NCI-H82 (cell line): ENCODE results near the gene FEZ2.
A peak's percentile ranks its signal among the peaks of the same experiment; 100 is the strongest.
"Not testable (repeated sequence)": the region's sequence is repeated elsewhere in the genome, so short reads cannot be mapped to it uniquely, and the experiment has no call there.

Source experiments
- DNase-seq: peaks from one replicate; lab custom pipeline; 2025; lab: John Stamatoyannopoulos, UW

FEZ2 gene, protein sequence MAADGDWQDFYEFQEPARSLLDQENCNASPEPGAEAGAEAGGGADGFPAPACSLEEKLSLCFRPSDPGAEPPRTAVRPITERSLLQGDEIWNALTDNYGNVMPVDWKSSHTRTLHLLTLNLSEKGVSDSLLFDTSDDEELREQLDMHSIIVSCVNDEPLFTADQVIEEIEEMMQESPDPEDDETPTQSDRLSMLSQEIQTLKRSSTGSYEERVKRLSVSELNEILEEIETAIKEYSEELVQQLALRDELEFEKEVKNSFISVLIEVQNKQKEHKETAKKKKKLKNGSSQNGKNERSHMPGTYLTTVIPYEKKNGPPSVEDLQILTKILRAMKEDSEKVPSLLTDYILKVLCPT

DNA sequence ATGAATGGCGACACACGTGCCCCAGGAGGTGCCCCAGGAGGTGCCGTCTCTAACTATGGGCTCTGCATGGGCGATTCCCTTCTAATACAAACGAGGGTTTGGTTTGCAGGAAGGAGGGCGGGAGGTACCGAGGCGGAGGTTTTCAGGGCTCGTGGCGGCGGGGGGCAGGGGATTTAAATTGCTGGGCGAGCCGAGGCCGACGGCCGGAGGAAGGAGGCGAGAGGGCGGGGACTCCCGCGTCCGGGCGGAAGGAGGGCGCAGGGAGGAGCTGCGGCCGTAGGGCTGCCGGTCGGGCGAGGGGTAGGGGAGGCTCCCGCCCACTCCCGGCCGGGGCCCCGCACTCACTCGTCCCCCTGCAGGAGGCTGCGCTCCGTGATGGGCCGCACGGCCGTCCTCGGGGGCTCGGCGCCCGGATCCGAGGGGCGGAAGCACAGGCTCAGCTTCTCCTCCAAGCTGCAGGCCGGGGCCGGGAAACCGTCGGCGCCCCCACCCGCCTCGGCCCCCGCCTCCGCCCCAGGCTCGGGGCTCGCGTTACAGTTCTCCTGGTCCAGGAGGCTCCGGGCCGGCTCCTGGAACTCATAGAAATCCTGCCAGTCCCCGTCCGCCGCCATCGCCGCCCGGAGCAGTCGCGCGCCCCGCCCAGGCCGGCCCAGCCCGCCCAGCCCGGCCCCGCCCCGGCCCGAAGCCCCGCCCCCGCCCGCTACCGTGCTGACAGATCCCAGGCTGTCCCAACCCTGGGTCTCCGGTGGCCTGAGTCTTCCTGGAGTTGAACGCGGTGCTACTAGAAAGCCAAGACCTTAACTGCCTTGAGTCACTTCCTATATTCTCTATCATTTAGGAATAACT, at the start of gene FEZ2:
Gene FEZ2, minus strand, starts transcription at position 637 of the 846 bp plus-strand sequence. Its CDS starts 26 bp downstream, at position 611.
- peak; percentile 90 for DNase-seq

DNA sequence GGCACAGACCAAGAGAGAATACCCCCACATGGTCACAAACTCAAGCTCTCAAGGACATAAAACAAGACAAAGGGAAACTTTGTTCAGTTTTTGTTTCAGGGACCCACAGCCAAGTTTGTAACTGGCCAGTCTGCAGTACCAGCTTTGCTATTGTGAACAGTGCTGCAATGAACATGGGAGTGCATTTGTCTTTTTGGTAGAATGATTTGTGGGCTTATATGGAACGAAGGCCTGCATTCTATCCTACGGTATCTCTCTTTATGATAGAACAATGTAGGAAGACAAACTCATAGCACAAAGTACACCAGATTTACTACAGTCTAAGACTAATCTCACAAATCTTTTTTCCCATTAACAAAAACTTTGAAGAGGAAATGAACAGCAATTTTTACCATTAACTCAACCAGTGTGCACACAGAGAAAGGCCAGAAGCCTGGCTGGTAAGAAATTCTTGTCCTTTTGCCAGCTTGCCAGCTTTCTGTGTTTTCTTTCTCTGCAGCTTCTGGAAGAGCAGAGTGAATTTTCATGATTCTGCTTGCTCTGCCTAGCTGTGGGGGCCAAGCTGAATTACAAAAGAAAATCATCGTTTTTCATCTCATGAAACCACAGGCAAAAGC, 37.1 kb upstream of the FEZ2 start:
- no peak for DNase-seq

DNA sequence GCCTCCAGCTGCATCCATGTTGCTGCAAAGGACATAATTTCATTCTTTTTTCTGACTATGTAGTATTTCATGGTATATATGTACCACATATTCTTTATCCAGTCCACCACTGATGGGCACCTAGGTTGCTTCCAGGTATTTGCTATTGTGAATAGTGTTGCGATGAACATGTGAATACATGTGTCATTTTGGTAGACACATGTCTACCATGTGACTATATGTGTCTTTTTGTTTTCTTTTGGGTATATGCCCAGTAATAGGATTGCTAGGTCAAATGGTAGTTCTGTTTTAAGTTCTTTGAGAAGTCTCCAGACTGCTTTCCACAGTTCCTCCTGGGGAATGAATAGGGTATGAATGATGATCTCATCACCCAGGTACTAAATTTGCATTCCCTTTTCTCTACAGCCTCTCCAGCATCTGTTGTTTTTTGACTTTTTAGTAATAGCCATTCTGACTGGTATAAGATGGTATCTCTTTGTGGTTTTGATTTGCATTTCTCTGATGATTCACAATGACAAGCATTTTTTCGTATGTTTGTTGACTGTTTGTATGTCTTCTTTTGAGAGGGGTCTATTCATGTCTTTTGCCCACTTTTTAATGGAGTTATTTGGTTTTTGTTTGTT, 35.6 kb upstream of the FEZ2 start:
- no peak for DNase-seq

GRCh38 chr2:36626756-36627155, 28.8 kb upstream of the FEZ2 start:
- no peak for DNase-seq

GRCh38 chr2:36626071-36626470, 28.1 kb upstream of the FEZ2 start:
- DNase-seq: no peak

DNA sequence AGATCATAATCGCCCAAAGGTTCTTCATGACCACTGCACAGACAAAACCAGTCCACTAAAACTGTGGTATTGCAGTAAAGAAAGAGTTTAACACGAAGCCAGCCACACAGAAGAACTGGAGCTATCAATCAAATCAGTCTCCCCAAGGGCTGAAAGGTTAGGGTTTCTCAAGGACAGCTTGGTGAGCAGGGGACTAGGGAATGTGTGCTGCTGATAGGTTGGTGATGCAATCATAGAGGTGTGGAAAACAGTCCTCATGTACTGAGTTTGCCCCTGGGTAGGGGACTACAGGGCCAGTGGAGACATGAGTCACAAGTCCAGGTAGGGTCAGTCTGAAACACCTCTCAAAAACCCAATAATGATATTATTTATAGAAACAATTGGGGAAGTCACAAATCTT, 27.3 kb upstream of the FEZ2 start:
- DNase-seq: no peak

DNA sequence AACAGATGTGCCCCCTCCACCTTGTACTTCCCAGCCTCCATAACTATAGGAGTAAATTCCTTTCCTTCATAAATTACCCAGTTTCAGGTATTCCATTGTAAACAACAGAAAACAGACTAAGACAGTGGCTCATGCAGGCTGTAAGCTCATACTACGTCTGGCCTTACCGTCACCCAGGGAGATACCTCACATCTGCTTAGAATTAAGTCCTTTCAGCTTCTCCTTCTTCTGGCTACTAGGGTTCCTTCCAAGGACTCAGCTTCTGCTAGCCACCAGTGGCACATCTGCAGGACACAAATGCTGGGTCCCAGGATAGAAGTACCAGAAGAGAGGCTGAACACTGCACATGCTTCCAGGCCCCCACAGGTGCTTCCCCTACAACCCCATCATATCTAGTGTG, 22.4 kb upstream of the FEZ2 start:
- no peak for DNase-seq

- peak; percentile 93 for DNase-seq
Measured at GRCh38 chr2:36618381-36618780, 20.4 kb upstream of the FEZ2 start.

- DNase-seq: no peak
Measured at GRCh38 chr2:36616947-36617346, 19.0 kb upstream of the FEZ2 start.

DNA sequence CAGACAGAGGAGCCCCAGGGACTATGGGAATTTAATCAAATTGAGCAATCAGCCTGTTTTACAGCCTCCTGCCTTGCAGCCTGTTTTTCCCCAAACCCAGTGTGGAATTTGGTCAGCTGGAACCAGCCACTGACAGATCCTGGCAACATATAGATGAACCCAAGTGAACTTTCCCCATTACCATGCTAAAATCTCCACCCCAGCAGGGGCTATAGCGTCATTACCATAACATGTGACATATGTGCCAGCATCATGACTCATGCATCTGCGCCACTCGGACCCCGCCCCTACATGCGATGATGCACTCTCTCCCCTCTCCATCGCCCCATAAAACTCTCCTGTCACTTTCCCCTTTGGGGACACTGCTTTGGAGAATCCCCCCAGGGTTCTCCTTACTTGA, 17.3 kb upstream of the FEZ2 start:
- no peak for DNase-seq

- no peak for DNase-seq
Measured at GRCh38 chr2:36613801-36614200, 15.8 kb upstream of the FEZ2 start.

GRCh38 chr2:36611316-36611990, 13.5 kb upstream of the FEZ2 start:
- DNase-seq: no peak

GRCh38 chr2:36609507-36609906, 11.5 kb upstream of the FEZ2 start:
- DNase-seq: no peak

- DNase-seq: no peak
Measured at GRCh38 chr2:36607947-36608346, 10.0 kb upstream of the FEZ2 start.

DNA sequence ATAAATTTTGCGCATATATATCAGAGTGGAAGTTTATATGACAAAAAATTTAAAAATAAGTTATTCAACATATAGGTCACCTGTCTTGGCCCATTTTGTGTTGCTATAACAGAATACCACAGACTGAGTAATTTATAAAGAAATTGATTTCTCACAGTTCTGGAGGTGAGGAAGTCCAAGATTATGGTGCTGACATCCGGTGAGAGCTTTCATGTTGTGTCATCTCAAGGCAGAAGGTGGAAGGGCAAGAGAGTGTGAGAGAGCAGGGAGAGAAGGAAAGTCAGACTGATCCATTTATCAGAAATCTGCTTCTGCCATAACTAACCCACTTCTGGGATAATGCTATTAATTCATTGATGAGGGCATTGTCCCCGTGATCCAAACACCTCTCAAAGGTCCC, 9.0 kb upstream of the FEZ2 start:
- no peak for DNase-seq

DNA sequence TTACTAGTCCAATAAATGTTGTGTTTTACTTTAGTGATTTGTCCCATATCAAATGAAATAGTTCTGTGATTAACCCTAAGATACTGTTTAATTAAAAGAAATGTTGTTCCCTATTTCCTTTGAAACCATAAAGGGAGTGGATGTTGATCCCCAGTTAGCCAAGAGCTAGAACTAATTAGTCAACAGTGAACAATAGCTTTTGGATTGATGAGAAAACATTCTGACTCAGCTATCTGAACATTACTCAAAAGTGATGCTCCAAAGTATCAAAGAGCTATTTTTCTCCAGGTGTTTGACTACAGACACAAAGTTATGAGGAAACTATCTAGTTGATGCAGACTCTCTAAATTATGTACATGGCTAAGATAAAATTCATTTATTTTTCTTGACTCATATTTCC, 7.3 kb upstream of the FEZ2 start:
- no peak for DNase-seq

DNA sequence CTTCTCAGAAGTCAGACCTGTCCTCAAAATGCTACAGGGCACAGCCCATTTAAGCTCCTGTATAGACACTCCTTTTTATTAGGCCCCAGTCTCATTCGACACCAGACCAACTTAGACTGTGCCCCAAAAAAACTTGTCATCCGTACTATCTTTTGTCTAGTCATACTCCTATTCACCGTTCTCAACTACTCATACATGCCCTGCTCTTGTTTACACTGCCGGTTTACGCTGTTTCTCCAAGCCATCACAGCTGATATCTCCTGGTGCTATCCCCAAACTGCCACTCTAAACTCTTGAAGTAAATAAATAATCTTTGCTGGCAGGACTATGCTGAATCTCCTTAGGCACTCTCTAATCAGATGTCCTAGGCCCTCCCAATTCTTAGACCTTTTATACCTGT, 5.7 kb upstream of the FEZ2 start:
- DNase-seq: not testable (repeated sequence)

DNA sequence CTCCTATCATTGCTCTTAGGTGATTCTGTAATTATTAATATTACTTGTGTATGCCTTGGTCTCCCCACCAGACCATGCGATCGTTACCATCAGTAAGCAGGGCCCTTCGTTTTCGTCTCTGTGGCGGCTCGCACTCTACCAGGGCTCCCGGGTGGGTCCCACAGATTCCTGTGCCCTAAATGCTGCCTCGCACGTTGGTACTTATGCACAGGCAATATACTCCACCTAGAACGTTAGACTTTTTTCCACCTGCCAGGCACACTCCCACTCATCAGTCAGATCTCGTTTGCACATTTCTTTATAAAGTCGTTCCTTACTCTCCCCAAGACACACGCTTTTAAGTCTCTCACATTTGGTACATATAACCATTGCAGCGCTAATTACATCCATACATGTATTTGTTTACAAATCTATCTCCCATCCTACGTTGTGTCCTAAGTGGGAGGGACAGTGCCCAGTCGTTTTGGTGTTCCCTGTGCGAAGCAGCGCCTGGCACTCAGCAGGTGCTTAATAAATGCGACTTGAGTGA, 901 bp downstream of the FEZ2 start:
- peak; percentile 45 for DNase-seq

- DNase-seq: no peak
Measured at GRCh38 chr2:36596397-36596796, 1.6 kb downstream of the FEZ2 start.

DNA sequence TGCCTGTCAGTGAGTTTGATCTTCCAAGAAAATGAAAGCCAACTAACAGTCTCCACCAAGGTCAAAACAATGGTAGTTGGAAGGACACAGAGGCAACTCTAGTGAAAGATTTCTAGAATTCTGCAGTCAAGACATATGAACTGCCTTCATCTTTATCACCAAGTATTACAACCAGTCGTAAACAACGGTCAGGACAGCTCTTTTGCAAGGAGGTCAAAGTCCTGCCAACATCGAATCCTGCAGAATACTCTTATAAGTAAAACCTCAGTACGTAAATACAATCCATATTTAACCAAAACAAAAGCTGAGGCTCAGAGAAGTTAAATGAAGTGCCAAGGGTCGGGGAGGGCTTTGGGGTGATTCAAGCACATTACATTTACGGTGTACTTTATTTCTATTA, 3.1 kb downstream of the FEZ2 start:
- no peak for DNase-seq

DNA sequence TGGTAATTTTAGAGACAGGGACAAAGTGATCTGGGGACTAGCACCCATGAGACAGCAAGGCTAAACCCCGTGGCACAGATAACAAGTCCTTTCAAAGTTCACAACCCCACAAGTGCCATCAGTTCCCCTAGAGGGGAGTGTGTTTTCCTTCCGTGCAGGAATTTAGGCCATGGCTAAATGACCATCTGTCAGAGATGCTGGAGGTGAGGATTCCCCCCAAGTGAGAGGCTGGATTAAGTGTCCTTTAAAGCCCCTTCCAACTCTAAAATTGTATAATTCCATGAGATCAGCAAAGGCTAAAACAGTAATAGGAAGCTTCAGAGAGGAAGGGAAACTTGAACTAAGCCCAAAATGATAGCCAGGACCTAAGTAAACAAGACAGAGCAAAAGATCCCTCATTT, 8.7 kb downstream of the FEZ2 start:
- DNase-seq: peak; percentile 94

- DNase-seq: no peak
Measured at GRCh38 chr2:36587556-36587955, 10.4 kb downstream of the FEZ2 start.
